Smooth muscle cell (in vitro differentiated cells): ENCODE results near the gene INCA1. TPM values are rescaled to one million over a fixed set of nuclear protein-coding genes. Genes with fewer than 3 reads are reported as not detected.
A peak's percentile ranks its signal among the peaks of the same experiment; 100 is the strongest.

Experiments
- DNase-seq: peaks from one replicate; lab custom pipeline; 2025; ENCODE audit not compliant: unreplicated experiment; lab: John Stamatoyannopoulos, UW
- H2AFZ ChIP-seq: fragments of 200-600 bp; sonication (generic); 2 replicates; pipeline ENCODE4 v1.6.0; 2016; ENCODE audit warnings: antibody characterized with exemption, low read depth, mild to moderate bottlenecking
- H3F3A ChIP-seq: fragments of 200-600 bp; sonication (generic); 2 replicates; pipeline ENCODE4 v1.6.0; 2017; ENCODE audit warnings: antibody characterized with exemption, low read depth
- H3K27ac ChIP-seq: fragments of 200-600 bp; sonication (generic); 2 replicates; pipeline ENCODE4 v1.5.1; 2016; ENCODE audit warnings: low read depth, mild to moderate bottlenecking
- H3K27me3 ChIP-seq: fragments of 200-600 bp; sonication (generic); 2 replicates; pipeline ENCODE4 v1.6.1; 2016; ENCODE audit warnings: low read depth, mild to moderate bottlenecking
- H3K36me3 ChIP-seq: fragments of 200-600 bp; sonication (generic); 2 replicates; pipeline ENCODE4 v1.5.1; 2016; ENCODE audit warnings: low read depth
- H3K4me1 ChIP-seq: fragments of 200-600 bp; sonication (generic); 2 replicates; pipeline ENCODE4 v1.5.1; 2016; ENCODE audit warnings: low read depth
- H3K4me2 ChIP-seq: fragments of 200-600 bp; sonication (generic); 2 replicates; pipeline ENCODE4 v1.6.0; 2016; ENCODE audit warnings: mild to moderate bottlenecking
- H3K4me3 ChIP-seq: fragments of 200-600 bp; sonication (generic); 2 replicates; pipeline ENCODE4 v1.5.1; 2016; ENCODE audit warnings: mild to moderate bottlenecking
- H3K79me2 ChIP-seq: fragments of 200-600 bp; sonication (generic); 2 replicates; pipeline ENCODE4 v1.6.0; 2016; ENCODE audit warnings: low read depth, mild to moderate bottlenecking
- H3K9ac ChIP-seq: fragments of 200-600 bp; sonication (generic); 2 replicates; pipeline ENCODE4 v1.6.0; 2016; ENCODE audit warnings: low read depth
- H3K9me3 ChIP-seq: fragments of 200-600 bp; sonication (generic); replicated peaks from 2 replicates; pipeline ENCODE4 v1.5.1; 2016; ENCODE audit warnings: low read depth
- H4K20me1 ChIP-seq: fragments of 200-600 bp; sonication (generic); 2 replicates; pipeline ENCODE4 v1.6.0; 2016; ENCODE audit warnings: low read depth
- CTCF ChIP-seq: fragments of 200-600 bp; sonication (generic); IDR thresholded peaks from 2 replicates; pipeline ENCODE4 v1.5.1; 2017; ENCODE audit warnings: borderline replicate concordance, mild to moderate bottlenecking, antibody characterized with exemption; ENCODE audit not compliant: insufficient read depth, poor library complexity, severe bottlenecking
- WGBS: methylation state at CpG from one replicate; pipeline ENCODE4 v1.1.7; 2016; ENCODE audit warnings: low lambda C conversion rate; 5-methylcytosine and 5-hydroxymethylcytosine counted together
- polyA plus RNA-seq: library from polyadenylated mRNA; unstranded; fragments of >200 nt; fragmentation: Nextera tagmentation; extraction: Ambion mirVana; gene quantifications from 2 replicates; pipeline ENCODE4 v1.2.1, GENCODE V29; 2016
- total RNA-seq: library from RNA; depleted of rRNA; stranded (reverse); fragments of >200 nt; gene quantifications from 2 replicates; pipeline ENCODE4 v1.2.3, GENCODE V29; 2014

Gene INCA1
- total and polyA plus RNA-seq, 2 experiments from 2014 or later = 1.4 TPM; not detected in 1

GRCh38 chr17:4999430-5000093 is 2.2 kb upstream of the INCA1 start:
- no peaks in the 10 kb centered on the region for H3K27me3 ChIP-seq
- peaks cover 16% of the 10 kb centered on the region for H3K79me2 ChIP-seq
- H3K4me2 ChIP-seq = peak overlapping the region; percentile 88
- no peak for TF ChIP-seq CTCF
- H4K20me1 ChIP-seq = peaks cover 21% of the 10 kb centered on the region
- no peaks in the 10 kb centered on the region for H3K9me3 ChIP-seq
- H3F3A ChIP-seq = no peaks in the 10 kb centered on the region
- no peaks in the 10 kb centered on the region for H3K36me3 ChIP-seq
- no peak for DNase-seq
- 81% methylated on average over 12 of the region's 12 CpGs for WGBS
- no peak overlapping the region for H2AFZ ChIP-seq
- H3K9ac ChIP-seq = no peak overlapping the region
- peaks cover 13% of the 10 kb centered on the region for H3K4me1 ChIP-seq
- peak overlapping the region; percentile 98 for H3K4me3 ChIP-seq
- H3K27ac ChIP-seq = no peak overlapping the region

- WGBS = 24% methylated on average over 14 of the region's 14 CpGs
- no peaks in the 10 kb centered on the region for H3K9me3 ChIP-seq
- H3K27ac ChIP-seq = no peak overlapping the region
- H3K79me2 ChIP-seq = peaks cover 16% of the 10 kb centered on the region
- H4K20me1 ChIP-seq = peaks cover 21% of the 10 kb centered on the region
- peak overlapping the region; percentile 88 for H3K4me2 ChIP-seq
- H2AFZ ChIP-seq = no peak overlapping the region
- H3F3A ChIP-seq = no peaks in the 10 kb centered on the region
- no peaks in the 10 kb centered on the region for H3K36me3 ChIP-seq
- no peak for TF ChIP-seq CTCF
- H3K4me3 ChIP-seq = peak overlapping the region; percentile 98
- H3K9ac ChIP-seq = peak overlapping the region; percentile 77
- H3K4me1 ChIP-seq = peaks cover 13% of the 10 kb centered on the region
- DNase-seq = no peak
- H3K27me3 ChIP-seq = no peaks in the 10 kb centered on the region
Observed at GRCh38 chr17:4998732-4999429, 1.6 kb upstream of the INCA1 start.

- no peaks in the 10 kb centered on the region for H3K9me3 ChIP-seq
- H3K4me3 ChIP-seq = peak overlapping the region; percentile 98
- peak overlapping the region; percentile 77 for H3K9ac ChIP-seq
- H3K36me3 ChIP-seq = no peaks in the 10 kb centered on the region
- peaks cover 13% of the 10 kb centered on the region for H3K4me1 ChIP-seq
- H3F3A ChIP-seq = no peaks in the 10 kb centered on the region
- TF ChIP-seq CTCF = no peak
- no peak overlapping the region for H3K27ac ChIP-seq
- no peaks in the 10 kb centered on the region for H3K27me3 ChIP-seq
- peaks cover 21% of the 10 kb centered on the region for H4K20me1 ChIP-seq
- peak; percentile 40 for DNase-seq
- H2AFZ ChIP-seq = peak overlapping the region; percentile 86
- H3K4me2 ChIP-seq = peak overlapping the region; percentile 88
- 3% methylated on average over 20 of the region's 55 CpGs for WGBS
- peaks cover 16% of the 10 kb centered on the region for H3K79me2 ChIP-seq
Observed at GRCh38 chr17:4998027-4998731, 857 bp upstream of the INCA1 start.
